Glutamatergic neuron (in vitro differentiated cells): ENCODE data around the gene ROR1. TPM values are rescaled to one million over a fixed set of nuclear protein-coding genes. Genes with fewer than 3 reads are reported as not detected.
"Not testable (repeated sequence)": the region's sequence is repeated elsewhere in the genome, so short reads cannot be mapped to it uniquely, and the experiment has no call there.

Experiments
- DNase-seq: peaks from one replicate; pipeline ENCODE4 v3.0.0; 2022
- H3K27ac Mint-ChIP-seq: one replicate; pipeline ENCODE4 v1.8.0; 2020; ENCODE audit warnings: mild to moderate bottlenecking, mixed read lengths, inconsistent platforms; ENCODE audit not compliant: unreplicated experiment
- H3K27me3 Mint-ChIP-seq: one replicate; pipeline ENCODE4 v1.8.0; 2020; ENCODE audit warnings: mild to moderate bottlenecking, moderate library complexity, mixed read lengths, inconsistent platforms; ENCODE audit not compliant: unreplicated experiment
- H3K36me3 Mint-ChIP-seq: one replicate; pipeline ENCODE4 v1.8.0; 2020; ENCODE audit warnings: mild to moderate bottlenecking, mixed read lengths, inconsistent platforms; ENCODE audit not compliant: unreplicated experiment
- H3K4me1 Mint-ChIP-seq: one replicate; pipeline ENCODE4 v1.8.0; 2020; ENCODE audit warnings: mild to moderate bottlenecking, low read depth, mixed read lengths, inconsistent platforms; ENCODE audit not compliant: unreplicated experiment
- H3K4me3 Mint-ChIP-seq: one replicate; pipeline ENCODE4 v1.8.0; 2020; ENCODE audit warnings: mild to moderate bottlenecking, mixed read lengths, inconsistent platforms; ENCODE audit not compliant: unreplicated experiment
- H3K9me3 Mint-ChIP-seq: one replicate; pipeline ENCODE4 v1.8.0; 2020; ENCODE audit warnings: mild to moderate bottlenecking, moderate library complexity, mixed read lengths, inconsistent platforms; ENCODE audit not compliant: unreplicated experiment
- total RNA-seq: library from RNA; stranded (reverse); fragmentation: NEBNext Ultra II Directional; extraction: Animal tissue kit (Norgen Biotek cat#: 25700); gene quantifications from one replicate; pipeline ENCODE4 v1.2.1, GENCODE V29; 2021; ENCODE audit not compliant: unreplicated experiment
- TF ChIP-seq, protein P1 (sequence below): fragments of 200-600 bp; sonication (generic); IDR thresholded peaks from one replicate; pipeline ENCODE4 v1.5.0; 2021; ENCODE audit not compliant: partially characterized antibody, unreplicated experiment

Gene ROR1
- total RNA-seq, 1 donor from 2014 or later = 11.3 TPM

DNA sequence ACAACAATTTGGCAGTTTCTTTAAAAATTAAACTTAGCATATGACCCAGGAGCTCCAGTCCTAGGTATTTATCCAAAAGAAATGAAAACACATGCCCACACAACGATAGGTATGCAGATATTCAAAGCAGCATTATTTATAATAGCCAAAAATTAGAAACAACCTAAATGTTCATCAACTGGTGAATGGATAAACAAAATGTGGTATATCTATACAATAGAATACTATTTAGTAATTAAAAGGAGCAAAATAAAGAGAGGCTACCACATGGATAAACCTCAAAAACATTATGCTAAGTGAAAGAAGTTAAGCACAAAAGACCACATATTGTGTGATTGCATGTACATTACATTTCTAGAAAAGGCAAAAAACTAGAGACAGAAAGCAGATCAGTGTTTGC, 51.3 kb downstream of the ROR1 start:
- TF ChIP-seq, protein P1, sequence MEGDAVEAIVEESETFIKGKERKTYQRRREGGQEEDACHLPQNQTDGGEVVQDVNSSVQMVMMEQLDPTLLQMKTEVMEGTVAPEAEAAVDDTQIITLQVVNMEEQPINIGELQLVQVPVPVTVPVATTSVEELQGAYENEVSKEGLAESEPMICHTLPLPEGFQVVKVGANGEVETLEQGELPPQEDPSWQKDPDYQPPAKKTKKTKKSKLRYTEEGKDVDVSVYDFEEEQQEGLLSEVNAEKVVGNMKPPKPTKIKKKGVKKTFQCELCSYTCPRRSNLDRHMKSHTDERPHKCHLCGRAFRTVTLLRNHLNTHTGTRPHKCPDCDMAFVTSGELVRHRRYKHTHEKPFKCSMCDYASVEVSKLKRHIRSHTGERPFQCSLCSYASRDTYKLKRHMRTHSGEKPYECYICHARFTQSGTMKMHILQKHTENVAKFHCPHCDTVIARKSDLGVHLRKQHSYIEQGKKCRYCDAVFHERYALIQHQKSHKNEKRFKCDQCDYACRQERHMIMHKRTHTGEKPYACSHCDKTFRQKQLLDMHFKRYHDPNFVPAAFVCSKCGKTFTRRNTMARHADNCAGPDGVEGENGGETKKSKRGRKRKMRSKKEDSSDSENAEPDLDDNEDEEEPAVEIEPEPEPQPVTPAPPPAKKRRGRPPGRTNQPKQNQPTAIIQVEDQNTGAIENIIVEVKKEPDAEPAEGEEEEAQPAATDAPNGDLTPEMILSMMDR = no peak
- H3K4me1 Mint-ChIP-seq = peaks cover 8% of the 10 kb centered on the region
- H3K36me3 Mint-ChIP-seq = peaks cover 4% of the 10 kb centered on the region
- H3K4me3 Mint-ChIP-seq = no peak overlapping the region
- H3K27ac Mint-ChIP-seq = no peak overlapping the region
- H3K9me3 Mint-ChIP-seq = peaks cover 2% of the 10 kb centered on the region
- no peaks in the 10 kb centered on the region for H3K27me3 Mint-ChIP-seq
- no peak for DNase-seq

DNA sequence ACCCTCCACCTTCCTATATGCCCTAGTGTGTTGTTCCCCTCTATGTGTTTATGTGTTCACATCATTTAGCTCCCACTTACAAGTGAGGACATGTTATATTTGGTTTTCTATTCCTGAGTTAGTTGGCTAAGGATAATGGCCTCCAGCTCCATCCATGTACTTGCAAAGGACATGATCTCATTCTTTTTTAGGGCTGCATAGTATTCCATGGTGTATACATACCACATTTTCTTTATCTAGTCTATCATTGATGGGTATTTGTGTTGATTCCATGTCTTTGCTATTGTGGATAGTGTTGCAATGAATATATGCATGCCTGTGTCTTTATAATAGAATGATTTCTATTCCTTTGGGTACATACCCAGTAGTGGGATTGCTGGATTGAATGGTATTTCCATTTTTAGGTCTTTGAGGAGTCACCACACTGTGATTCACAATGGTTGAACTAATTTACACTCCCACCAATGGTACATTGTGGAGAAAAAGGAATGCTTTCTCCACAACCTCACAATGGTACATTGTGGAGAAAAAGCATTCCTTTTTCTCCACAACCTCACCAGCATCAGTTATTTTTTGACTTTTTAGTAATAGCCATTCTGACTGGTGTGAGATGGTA, 52.5 kb downstream of the ROR1 start:
- H3K9me3 Mint-ChIP-seq, H3K27ac Mint-ChIP-seq, DNase-seq, H3K36me3 Mint-ChIP-seq, H3K4me3 Mint-ChIP-seq, H3K4me1 Mint-ChIP-seq, H3K27me3 Mint-ChIP-seq: not testable (repeated sequence)

DNA sequence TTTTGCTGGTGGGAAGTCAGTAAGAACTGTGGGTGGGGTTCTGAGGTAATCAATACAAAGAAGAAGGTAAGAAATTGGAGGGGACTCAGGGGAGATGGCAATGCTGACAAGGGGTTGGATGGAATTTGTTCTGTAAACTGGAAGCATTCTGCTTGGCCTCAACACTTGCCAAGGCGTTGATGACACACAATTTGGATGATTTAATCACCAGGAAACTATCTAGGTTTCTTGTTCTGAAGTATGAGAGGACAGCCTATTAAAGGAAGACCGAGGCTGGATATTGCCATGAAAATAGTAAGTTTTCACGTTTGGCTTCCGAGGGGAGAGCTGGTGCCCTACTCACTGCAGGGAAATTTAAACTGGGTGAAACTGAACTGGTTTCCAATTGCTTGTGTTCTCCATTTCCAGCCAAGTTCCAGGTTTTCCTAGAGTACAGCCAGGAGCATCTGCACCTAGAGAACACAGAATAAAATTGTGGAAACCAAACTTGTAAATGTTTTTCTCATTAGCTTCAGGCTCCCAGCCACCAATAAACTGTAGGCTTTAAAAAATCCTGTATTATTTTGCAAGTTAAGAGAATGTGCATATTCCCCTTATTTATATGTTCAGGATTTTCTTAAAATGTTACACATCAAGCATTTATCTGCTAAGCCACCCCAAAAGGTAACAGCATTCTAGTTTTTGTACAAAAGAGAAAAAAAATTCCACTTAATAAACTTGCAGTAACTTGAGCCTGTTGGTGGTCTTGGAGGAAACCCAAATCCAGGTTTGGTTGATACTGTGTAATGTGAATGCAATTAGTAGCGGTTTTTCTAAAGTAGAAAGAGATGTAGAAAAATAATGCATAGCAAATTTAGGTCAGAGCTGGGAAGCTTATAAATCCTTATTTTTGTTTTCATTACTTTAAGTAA, 53.8 kb downstream of the ROR1 start:
- peaks cover 2% of the 10 kb centered on the region for H3K9me3 Mint-ChIP-seq
- no peaks in the 10 kb centered on the region for H3K27me3 Mint-ChIP-seq
- no peak for DNase-seq
- peaks cover 10% of the 10 kb centered on the region for H3K4me1 Mint-ChIP-seq
- TF ChIP-seq, protein P1 = no peak
- peaks cover 4% of the 10 kb centered on the region for H3K36me3 Mint-ChIP-seq
- H3K4me3 Mint-ChIP-seq = no peak overlapping the region
- no peak overlapping the region for H3K27ac Mint-ChIP-seq

DNA sequence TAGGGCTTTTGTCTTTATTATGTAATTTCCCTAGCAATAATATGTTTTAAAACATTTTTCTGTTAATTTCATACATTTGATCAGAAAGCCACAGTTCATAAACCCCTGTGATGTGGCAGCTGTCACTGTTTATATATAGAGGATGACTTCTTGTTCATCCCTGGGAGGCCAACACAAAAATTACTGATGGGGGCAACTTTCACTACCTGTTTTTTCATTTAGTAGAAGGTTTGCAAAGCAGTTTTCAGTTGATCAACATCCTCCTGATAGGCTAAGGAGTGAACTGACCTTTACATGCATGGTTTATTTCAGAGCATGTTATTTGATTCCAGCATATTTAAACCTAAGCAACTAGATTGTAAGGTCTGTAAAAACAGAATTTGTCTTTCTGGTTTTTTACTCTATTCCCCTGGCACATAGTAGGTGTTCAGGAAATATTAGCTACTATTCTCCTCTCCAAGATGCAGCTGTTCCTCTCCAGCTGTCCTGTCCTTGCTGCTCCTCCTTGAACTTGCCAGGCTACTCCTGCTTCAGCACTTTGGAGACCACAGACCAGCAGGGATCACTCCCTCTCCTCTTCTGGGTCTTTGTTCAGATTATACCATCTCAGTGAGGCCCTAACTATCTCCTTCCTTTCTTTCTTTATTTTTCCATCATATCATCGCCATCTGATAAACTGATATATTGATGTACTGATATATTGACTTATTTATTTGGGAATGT, 54.7 kb downstream of the ROR1 start:
- TF ChIP-seq, protein P1 = no peak
- Mint-ChIP-seq H3K4me1 (peaks cover 14% of the 10 kb centered on the region), H3K36me3 (peaks cover 4% of the 10 kb centered on the region), H3K4me3 (no peak overlapping the region), H3K27ac (no peak overlapping the region), H3K9me3 (peaks cover 2% of the 10 kb centered on the region), H3K27me3 (no peaks in the 10 kb centered on the region)
- no peak for DNase-seq
